C4-2B (cell line): ENCODE results near the gene NPC1L1.

Source experiments
- H3K27ac ChIP-seq: fragments of 450-650 bp; 2 replicates; pipeline ENCODE4 v1.5.1; 2017
- CTCF ChIP-seq: fragments of 450-650 bp; conservative IDR thresholded peaks from 2 replicates; pipeline ENCODE4 v1.5.1; 2017; ENCODE audit warnings: mild to moderate bottlenecking
- ZFX ChIP-seq: fragments of 450-650 bp; IDR thresholded peaks from 2 replicates; pipeline ENCODE4 v1.6.1; 2017

NPC1L1 gene

GRCh38 chr7:44569959-44570358 lies 28.8 kb upstream of the NPC1L1 start:
- H3K27ac ChIP-seq: no peak overlapping the region
- no peak for TF ChIP-seq CTCF
- no peak for TF ChIP-seq ZFX

GRCh38 chr7:44568771-44569560 lies 27.8 kb upstream of the NPC1L1 start:
- H3K27ac ChIP-seq: no peak overlapping the region

GRCh38 chr7:44567884-44568283 lies 26.8 kb upstream of the NPC1L1 start:
- no peak overlapping the region for H3K27ac ChIP-seq
- TF ChIP-seq ZFX (no peak), CTCF (no peak)

More at GRCh38 chr7:44568771-44569560, 27.8 kb upstream of the NPC1L1 start:
- TF ChIP-seq CTCF (no peak), ZFX (no peak)

- H3K27ac ChIP-seq: no peak overlapping the region
- TF ChIP-seq CTCF (no peak), ZFX (no peak)
Measured at GRCh38 chr7:44566680-44567079, 25.6 kb upstream of the NPC1L1 start.

GRCh38 chr7:44565795-44566559 lies 24.8 kb upstream of the NPC1L1 start:
- TF ChIP-seq ZFX (no peak), CTCF (no peak; the same call in 1 of the 2 replicates)
- no peak overlapping the region for H3K27ac ChIP-seq

- no peak overlapping the region for H3K27ac ChIP-seq
- TF ChIP-seq CTCF (peak; percentile 96), ZFX (no peak)
Measured at GRCh38 chr7:44565097-44565794, 24.1 kb upstream of the NPC1L1 start.
